HT1080 (cell line): Measurements from ENCODE around the gene CH25H. TPM values are rescaled to one million over a fixed set of nuclear protein-coding genes. Genes with fewer than 3 reads are reported as not detected.

Experiments
- DNase-seq: peaks from one replicate; pipeline ENCODE4 v3.0.0-alpha.2; 2015; ENCODE audit warnings: low read depth
- total RNA-seq: library from RNA; depleted of rRNA; stranded (reverse); fragments of >200 nt; shearing (Covaris generic); gene quantifications from 2 replicates; pipeline ENCODE4 v1.2.3, GENCODE V29; 2014; rRNA removed

Gene CH25H
- total RNA-seq, 1 experiment from 2014 or later = not detected

DNA sequence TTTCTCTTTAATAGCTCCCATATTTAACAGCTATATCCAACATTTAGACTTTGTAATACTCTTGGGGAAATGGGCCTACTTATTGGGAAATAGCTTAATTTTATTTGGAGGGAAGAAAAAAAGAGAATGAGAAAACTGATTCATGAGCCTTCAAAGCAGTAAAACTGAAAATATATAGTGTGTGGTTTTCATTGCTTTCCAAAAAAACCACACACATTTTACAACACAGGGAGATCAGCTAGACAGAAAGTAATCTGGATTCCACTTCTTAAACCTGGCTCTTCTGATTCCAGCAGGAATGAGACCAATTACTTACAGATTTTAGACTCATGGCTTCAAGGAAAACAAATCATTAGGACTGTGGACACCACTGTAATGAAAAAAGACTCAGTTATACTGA lies 48.7 kb downstream of the CH25H start:
- no peak for DNase-seq

DNA sequence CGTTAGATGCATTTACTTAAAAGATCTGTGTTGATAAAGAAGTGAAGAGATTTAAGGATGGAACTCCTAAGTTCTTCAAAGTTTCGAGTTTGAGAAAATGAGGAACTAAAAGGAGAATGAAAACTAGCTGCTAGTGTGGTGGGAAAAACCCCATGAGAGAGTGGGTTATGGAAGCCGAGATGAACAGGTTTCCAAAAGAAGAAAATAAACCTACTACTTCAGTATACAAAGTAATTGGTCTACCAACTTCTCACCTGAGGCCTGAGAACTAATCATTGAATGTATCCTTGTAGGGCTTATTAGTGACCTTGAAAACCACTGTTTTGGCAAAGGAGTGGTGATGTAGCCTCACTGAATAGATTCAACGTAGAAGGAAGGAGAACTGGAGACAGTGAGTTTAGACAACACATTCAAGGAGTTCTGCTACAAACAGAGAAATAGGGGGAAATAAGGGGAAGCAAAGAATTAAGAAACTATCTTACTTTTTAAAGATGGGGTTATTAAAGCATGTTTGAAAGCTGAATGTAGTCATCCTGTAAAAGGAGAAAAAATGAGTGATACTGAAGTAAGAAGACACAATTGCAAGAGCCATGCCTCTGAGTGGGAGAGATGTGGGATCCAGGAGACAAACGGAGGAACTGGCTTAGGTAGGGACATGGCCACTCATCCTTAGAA lies 50.8 kb downstream of the CH25H start:
- no peak for DNase-seq

Other genes with a start within 250 kb of the CH25H start
- gene FAS, start 216.5 kb downstream of the CH25H start, total RNA-seq = 26.6 and 29.9 TPM in 2 replicates
- gene LIPA, start 44.5 kb upstream of the CH25H start, total RNA-seq = 17.4 and 18.7 TPM in 2 replicates
- 0.53 and 0.92 TPM in 2 replicates for gene IFIT2, start 94.7 kb upstream of the CH25H start, total RNA-seq
- 5.4 and 5.9 TPM in 2 replicates for gene IFIT3, start 120.7 kb upstream of the CH25H start, total RNA-seq
- not detected in 2 replicates for gene IFIT1B, start 170.7 kb upstream of the CH25H start, total RNA-seq
- 3.2 and 3.5 TPM in 2 replicates for gene IFIT1, start 185.3 kb upstream of the CH25H start, total RNA-seq
- 12.2 and 12.4 TPM in 2 replicates for gene IFIT5, start 207.3 kb upstream of the CH25H start, total RNA-seq